HL-60 (cell line): ENCODE results near the gene NUP62.
A peak's percentile ranks its signal among the peaks of the same experiment; 100 is the strongest.

Experiments
- DNase-seq, 2 experiments: peaks; one replicate each; pipeline ENCODE4 v3.0.0-alpha.2; 2010 to 2020; ENCODE audit warnings: low read depth in 1 of 2, low spot score in 1 of 2
- H3K27ac ChIP-seq: fragments of 250-450 bp; sonication (Bioruptor Pico); replicated peaks from 2 replicates; pipeline ENCODE4 v1.5.1; 2020; ENCODE audit warnings: mild to moderate bottlenecking, moderate library complexity
- H3K27me3 ChIP-seq: fragments of 250-450 bp; sonication (Bioruptor Pico); 2 replicates; pipeline ENCODE4 v1.5.1; 2021; ENCODE audit warnings: mild to moderate bottlenecking, moderate library complexity; ENCODE audit not compliant: insufficient read depth, poor library complexity, severe bottlenecking
- H3K4me3 ChIP-seq: replicated peaks from 2 replicates; pipeline ENCODE4 v1.5.1; 2011; ENCODE audit warnings: mild to moderate bottlenecking, control low read depth, low read length; ENCODE audit not compliant: insufficient read depth
- CTCF ChIP-seq: IDR thresholded peaks from one replicate; pipeline ENCODE4 v1.5.1; 2011; ENCODE audit warnings: low read length, control low read depth, inconsistent platforms; ENCODE audit not compliant: insufficient read depth
- GABPA ChIP-seq: IDR thresholded peaks from 2 replicates; pipeline ENCODE4 v1.6.1; 2012; ENCODE audit warnings: low read depth
- POLR2AphosphoS5 ChIP-seq: IDR thresholded peaks from 2 replicates; pipeline ENCODE4 v1.6.1; 2012; ENCODE audit warnings: low read depth
- REST ChIP-seq: IDR thresholded peaks from 2 replicates; pipeline ENCODE4 v1.6.1; 2012; ENCODE audit warnings: low read depth; ENCODE audit not compliant: insufficient replicate concordance
- SPI1 ChIP-seq: IDR thresholded peaks from 2 replicates; pipeline ENCODE4 v1.6.1; 2012; ENCODE audit warnings: low read depth, mild to moderate bottlenecking, borderline replicate concordance

The NUP62 gene

GRCh38 chr19:49924004-49924880, 5.1 kb downstream of the NUP62 start:
- peak in 1 of 2 experiments; percentile 33 for DNase-seq
- Histone ChIP-seq H3K27ac (peak overlapping the region; percentile 66), H3K4me3 (no peak overlapping the region), H3K27me3 (no peaks in the 10 kb centered on the region)
- TF ChIP-seq CTCF (no peak), POLR2AphosphoS5 (peak; percentile 57; the same call in 1 of the 2 replicates)

- Histone ChIP-seq H3K4me3 (no peak overlapping the region), H3K27ac (peak overlapping the region; percentile 66), H3K27me3 (no peaks in the 10 kb centered on the region)
- TF ChIP-seq SPI1 (0 out of 2 replicates have a peak, but pooled peaks have one; percentile 7), GABPA (no peak)
- no peak for DNase-seq
Measured at GRCh38 chr19:49923055-49924003, 6.0 kb downstream of the NUP62 start.

DNA sequence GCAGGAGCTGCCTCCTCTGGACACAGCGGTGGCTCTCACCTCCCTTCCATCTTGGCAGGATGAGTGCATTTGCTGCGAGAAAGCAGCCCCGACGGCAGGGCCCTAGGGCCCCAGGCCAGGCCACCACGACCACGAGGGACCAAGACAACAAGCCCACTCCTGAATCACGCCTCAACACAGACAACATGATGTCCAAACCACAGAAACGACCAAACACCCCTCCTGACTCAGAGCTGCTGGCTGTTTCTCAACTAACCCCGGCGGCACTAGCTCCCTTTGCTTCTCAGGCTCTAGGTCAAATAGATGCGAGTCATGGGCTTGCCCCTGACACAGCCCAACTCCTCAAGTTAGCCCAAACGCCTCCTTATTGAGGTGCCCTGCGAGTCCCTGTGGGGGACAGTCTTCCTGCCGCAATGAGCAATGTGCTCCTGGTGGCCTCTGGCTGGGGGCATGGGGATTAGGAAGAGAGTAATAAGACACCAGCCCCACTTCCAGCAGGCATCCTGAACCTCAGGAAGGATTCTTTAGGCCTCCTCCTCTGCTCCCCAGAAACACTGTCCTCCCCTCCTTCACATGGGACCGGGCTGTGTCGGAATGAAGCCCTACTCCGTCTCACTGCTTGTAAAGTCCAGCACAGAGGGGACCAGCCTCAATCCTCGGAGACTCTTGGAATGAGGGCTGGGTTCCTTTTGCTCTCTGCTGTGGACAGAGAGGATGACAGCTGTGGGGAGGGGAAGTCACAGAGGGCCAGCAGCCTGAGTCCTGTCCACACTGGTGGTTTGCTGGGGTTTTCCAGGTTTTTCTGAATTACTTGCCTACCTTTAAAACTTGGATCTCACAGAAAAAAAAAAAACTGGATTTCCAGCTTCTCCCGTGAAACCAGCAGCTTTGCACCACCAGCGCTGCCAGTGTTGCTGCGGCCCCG, 7.2 kb downstream of the NUP62 start:
- DNase-seq = no peak
- no peaks in the 10 kb centered on the region for H3K27me3 ChIP-seq
- TF ChIP-seq REST = no peak
- 0 out of 2 replicates have a peak, but pooled peaks have one; percentile 17 for TF ChIP-seq POLR2AphosphoS5
- TF ChIP-seq SPI1 = no peak
- H3K27ac ChIP-seq = no peak overlapping the region; the same call in 1 of the 2 replicates
- H3K4me3 ChIP-seq = no peak overlapping the region

DNA sequence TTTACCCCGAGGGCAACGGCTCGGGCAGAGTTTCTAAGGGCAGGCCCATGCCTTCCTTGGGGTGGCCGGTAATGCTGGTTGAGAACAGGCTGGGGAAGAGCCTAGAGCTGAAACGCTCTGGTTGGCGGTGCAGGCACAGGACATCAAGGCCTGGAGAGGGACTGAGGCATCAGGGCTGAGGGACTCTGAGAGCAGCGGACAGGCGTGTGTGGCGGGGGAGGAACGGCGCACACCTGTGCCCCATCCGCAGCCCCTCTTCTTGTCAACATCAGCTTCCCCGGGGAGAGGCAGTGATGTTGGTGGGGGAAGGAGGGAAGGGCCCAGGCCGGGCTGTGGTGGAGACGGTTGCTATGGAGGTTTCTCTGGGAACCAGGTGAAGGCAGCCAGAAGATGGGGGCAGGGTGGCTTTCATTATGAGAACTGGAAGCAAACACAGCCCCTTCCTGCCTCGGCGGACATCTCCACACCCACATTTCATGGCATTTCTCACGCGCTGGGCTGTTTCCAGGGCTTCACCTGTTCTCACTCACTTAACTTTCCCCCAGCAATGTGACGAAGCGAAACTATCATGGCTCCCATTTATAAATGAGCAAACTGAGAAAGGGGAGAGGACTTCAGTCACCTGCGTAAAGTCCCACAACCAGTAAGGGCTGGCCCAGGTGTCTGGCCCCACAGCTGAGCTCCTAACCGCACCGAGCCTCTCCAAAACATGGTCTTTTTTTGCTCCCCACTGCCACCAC, 8.5 kb downstream of the NUP62 start:
- no peak for DNase-seq
- TF ChIP-seq CTCF = no peak
- no peak for TF ChIP-seq SPI1
- 0 out of 2 replicates have a peak, but pooled peaks have one; percentile 13 for TF ChIP-seq POLR2AphosphoS5
- Histone ChIP-seq H3K27me3 (no peaks in the 10 kb centered on the region), H3K27ac (no peak overlapping the region), H3K4me3 (no peak overlapping the region)
